GM04503 (cell line): ENCODE results near the gene GALK2.
"Not testable (repeated sequence)": the region's sequence is repeated elsewhere in the genome, so short reads cannot be mapped to it uniquely, and the experiment has no call there.

Experiments
- DNase-seq: peaks from one replicate; pipeline ENCODE4 v3.0.0-alpha.2; 2012; ENCODE audit warnings: low read depth

The GALK2 gene

GRCh38 chr15:49164865-49165264, 5.2 kb upstream of the GALK2 start:
- no peak for DNase-seq

GRCh38 chr15:49168016-49168415, 2.0 kb upstream of the GALK2 start:
- no peak for DNase-seq

GRCh38 chr15:49171790-49172189, 1.7 kb downstream of the GALK2 start:
- DNase-seq: no peak

GRCh38 chr15:49174902-49175301, 4.9 kb downstream of the GALK2 start:
- no peak for DNase-seq

GRCh38 chr15:49175582-49176397, 5.7 kb downstream of the GALK2 start:
- DNase-seq: not testable (repeated sequence)

GRCh38 chr15:49178497-49178896, 8.4 kb downstream of the GALK2 start:
- DNase-seq: no peak

- no peak for DNase-seq
Observed at GRCh38 chr15:49179433-49180190, 9.6 kb downstream of the GALK2 start.

- no peak for DNase-seq
Observed at GRCh38 chr15:49182128-49182527, 12.1 kb downstream of the GALK2 start.

GRCh38 chr15:49183741-49184140, 13.7 kb downstream of the GALK2 start:
- not testable (repeated sequence) for DNase-seq

- no peak for DNase-seq
Observed at GRCh38 chr15:49185473-49185872, 15.4 kb downstream of the GALK2 start.

GRCh38 chr15:49187549-49188245, 17.6 kb downstream of the GALK2 start:
- DNase-seq: peak; percentile 29

- DNase-seq: no peak
Observed at GRCh38 chr15:49188933-49189332, 18.9 kb downstream of the GALK2 start.

GRCh38 chr15:49189631-49190030, 19.6 kb downstream of the GALK2 start:
- DNase-seq: no peak

GRCh38 chr15:49190586-49190985, 20.5 kb downstream of the GALK2 start:
- DNase-seq: no peak

- DNase-seq: no peak
Observed at GRCh38 chr15:49191892-49192291, 21.8 kb downstream of the GALK2 start.

GRCh38 chr15:49196856-49197255, 26.8 kb downstream of the GALK2 start:
- no peak for DNase-seq

GRCh38 chr15:49199666-49200065, 29.6 kb downstream of the GALK2 start:
- no peak for DNase-seq

- no peak for DNase-seq
Observed at GRCh38 chr15:49200347-49200746, 30.3 kb downstream of the GALK2 start.

GRCh38 chr15:49208102-49208501, 38.1 kb downstream of the GALK2 start:
- not testable (repeated sequence) for DNase-seq

- DNase-seq: no peak
Observed at GRCh38 chr15:49212897-49213296, 42.9 kb downstream of the GALK2 start.

- no peak for DNase-seq
Observed at GRCh38 chr15:49215768-49216739, 46.0 kb downstream of the GALK2 start.
